Measurements from ENCODE around the gene CA10. TPM values are rescaled to one million over a fixed set of nuclear protein-coding genes. Genes with fewer than 3 reads are reported as not detected.

CA10 gene
- total and polyA plus RNA-seq, 8 donors, result 0.09 to 2.0 (median 0.27) TPM; not detected in 4

- no peak for TF ChIP-seq CTCF (IDR thresholded peaks at IDR 0.05)
- ATAC-seq (no peak), FAIRE-seq (no peak), DNase-seq (no peak)
- H3K9me3 ChIP-seq, result no peaks in the 10 kb centered on the region
- H3K4me1 ChIP-seq, result peaks cover 10 to 21% (median 14%) of the 10 kb centered on the region in 3 donors
- intact Hi-C loops (cut with DNase I), result no loop called here
- H3K4me3 ChIP-seq, result no peak overlapping the region
- H3K27ac ChIP-seq, result no peak overlapping the region
- no peaks in the 10 kb centered on the region for H3K36me3 ChIP-seq
- WGBS, 2 donors, result 95 to 100% methylated on average over 3 of the region's 3 CpGs
- no peaks in the 10 kb centered on the region for H3K27me3 ChIP-seq
These were observed 351.1 kb downstream of the CA10 start for GRCh38 chr17:51807460-51807859.

- Histone ChIP-seq H3K4me3 (no peak overlapping the region), H3K27me3 (no peaks in the 10 kb centered on the region), H3K27ac (peak overlapping the region in 2 of 4 donors; percentile 15 to 50), H3K9me3 (no peaks in the 10 kb centered on the region), H3K36me3 (no peaks in the 10 kb centered on the region), H3K4me1 (peaks cover 10 to 21% (median 14%) of the 10 kb centered on the region in 3 donors)
- no peak for TF ChIP-seq CTCF (IDR thresholded peaks at IDR 0.05)
- FAIRE-seq (no peak), DNase-seq (peak in 4 of 6 donors; percentile 20 to 58 (median 36)), ATAC-seq (peak; percentile 88 to 96 (median 94))
- intact Hi-C loops (cut with DNase I), result no loop called here
- WGBS, 2 donors, result 33 to 48% methylated on average over 1 of the region's 1 CpG
These were observed 352.7 kb downstream of the CA10 start for GRCh38 chr17:51805765-51806164.

GRCh38 chr17:51805185-51805584 is 353.3 kb downstream of the CA10 start:
- no peak for FAIRE-seq
- Histone ChIP-seq H3K4me3 (no peak overlapping the region), H3K4me1 (peaks cover 10 to 21% (median 14%) of the 10 kb centered on the region in 3 donors), H3K36me3 (no peaks in the 10 kb centered on the region), H3K27ac (peak overlapping the region in 1 of 4 donors; percentile 50), H3K9me3 (no peaks in the 10 kb centered on the region), H3K27me3 (no peaks in the 10 kb centered on the region)
- ATAC-seq, result peak; percentile 51 to 72 (median 65)
- WGBS, 2 donors, result 5 to 38% methylated on average over 2 of the region's 2 CpGs
- intact Hi-C loops (cut with DNase I), result no loop called here
- no peak for DNase-seq
- TF ChIP-seq CTCF (IDR thresholded peaks at IDR 0.05), result no peak

- no peak for DNase-seq
- Histone ChIP-seq H3K9me3 (no peaks in the 10 kb centered on the region), H3K4me3 (no peak overlapping the region), H3K27me3 (no peaks in the 10 kb centered on the region), H3K36me3 (no peaks in the 10 kb centered on the region), H3K27ac (no peak overlapping the region), H3K4me1 (peaks cover 10 to 21% (median 14%) of the 10 kb centered on the region in 3 donors)
- FAIRE-seq, result no peak
- intact Hi-C loops (cut with DNase I), result no loop called here
- no peak for TF ChIP-seq CTCF (IDR thresholded peaks at IDR 0.05)
- WGBS, 2 donors, result 94 to 99% methylated on average over 4 of the region's 4 CpGs
- ATAC-seq, result no peak
These were observed 355.4 kb downstream of the CA10 start for GRCh38 chr17:51803161-51803560.

GRCh38 chr17:51802544-51802943 is 356.0 kb downstream of the CA10 start:
- FAIRE-seq (no peak), ATAC-seq (no peak), DNase-seq (no peak)
- H3K4me1 ChIP-seq, result peaks cover 10 to 21% (median 14%) of the 10 kb centered on the region in 3 donors
- 73 to 81% methylated on average over 1 of the region's 1 CpG for WGBS, 2 donors
- H3K36me3 ChIP-seq, result no peaks in the 10 kb centered on the region
- intact Hi-C loops (cut with DNase I), result no loop called here
- no peak overlapping the region for H3K27ac ChIP-seq
- no peaks in the 10 kb centered on the region for H3K27me3 ChIP-seq
- no peak overlapping the region for H3K4me3 ChIP-seq
- H3K9me3 ChIP-seq, result no peaks in the 10 kb centered on the region
- no peak for TF ChIP-seq CTCF (IDR thresholded peaks at IDR 0.05)
